ENCODE measurements around the gene LHFPL2. TPM values are rescaled to one million over a fixed set of nuclear protein-coding genes. Genes with fewer than 3 reads are reported as not detected.
"Not testable (repeated sequence)": the region's sequence is repeated elsewhere in the genome, so short reads cannot be mapped to it uniquely, and the experiment has no call there.

The LHFPL2 gene
- total RNA-seq, 1 donor from 2014 or later = 42.1 TPM

GRCh38 chr5:78472469-78473106, 176.0 kb downstream of the LHFPL2 start:
- TF ChIP-seq CTCF (IDR thresholded peaks at IDR 0.05; ENCODE audit: unreplicated experiment) = no peak
- no peak overlapping the region for H3K27ac Mint-ChIP-seq
- H3K4me3 Mint-ChIP-seq = no peak overlapping the region
- H3K4me1 Mint-ChIP-seq = peaks cover 12% of the 10 kb centered on the region
- no peaks in the 10 kb centered on the region for H3K9me3 Mint-ChIP-seq
- H3K27me3 Mint-ChIP-seq (ENCODE audit: low read depth) = no peaks in the 10 kb centered on the region
- no peaks in the 10 kb centered on the region for H3K36me3 Mint-ChIP-seq
- no peak for DNase-seq (ENCODE audit: low spot score in 2 of 2, unreplicated experiment in 2 of 2)

DNA sequence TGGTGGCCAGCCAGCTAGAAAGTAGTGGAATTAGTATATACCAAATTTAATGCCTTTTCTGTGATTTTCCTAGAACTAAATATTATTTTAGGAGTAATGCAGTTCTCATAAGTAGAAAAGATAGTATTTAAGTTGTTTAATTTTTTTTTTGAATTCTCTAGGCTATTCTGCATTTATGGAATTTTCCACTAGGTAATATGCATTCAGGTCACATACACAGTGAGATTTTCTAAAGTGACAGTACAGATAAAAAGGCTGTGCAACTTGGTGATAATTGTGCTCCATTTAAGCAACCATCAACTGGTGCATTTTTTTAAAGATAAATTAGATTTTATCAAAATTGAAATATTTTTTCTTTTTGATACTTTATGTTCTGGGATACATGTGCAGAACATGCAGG, 176.7 kb downstream of the LHFPL2 start:
- H3K27me3 Mint-ChIP-seq (ENCODE audit: low read depth) = no peaks in the 10 kb centered on the region
- no peaks in the 10 kb centered on the region for H3K36me3 Mint-ChIP-seq
- H3K9me3 Mint-ChIP-seq = no peaks in the 10 kb centered on the region
- no peak for DNase-seq (ENCODE audit: low spot score in 2 of 2, unreplicated experiment in 2 of 2)
- no peak overlapping the region for H3K4me3 Mint-ChIP-seq
- H3K27ac Mint-ChIP-seq = no peak overlapping the region
- no peak for TF ChIP-seq CTCF (IDR thresholded peaks at IDR 0.05; ENCODE audit: unreplicated experiment)
- H3K4me1 Mint-ChIP-seq = peaks cover 12% of the 10 kb centered on the region

GRCh38 chr5:78467752-78468357, 180.7 kb downstream of the LHFPL2 start:
- TF ChIP-seq CTCF (IDR thresholded peaks at IDR 0.05; ENCODE audit: unreplicated experiment) = peak; percentile 86
- Mint-ChIP-seq H3K36me3 (peaks cover 11% of the 10 kb centered on the region), H3K4me3 (no peak overlapping the region), H3K9me3 (no peaks in the 10 kb centered on the region), H3K27me3 (ENCODE audit: low read depth) (no peaks in the 10 kb centered on the region), H3K27ac (no peak overlapping the region), H3K4me1 (peaks cover 8% of the 10 kb centered on the region)
- no peak for DNase-seq (ENCODE audit: low spot score in 2 of 2, unreplicated experiment in 2 of 2)

GRCh38 chr5:78467140-78467539, 181.4 kb downstream of the LHFPL2 start:
- Mint-ChIP-seq H3K36me3 (peaks cover 11% of the 10 kb centered on the region), H3K27ac (no peak overlapping the region), H3K4me3 (no peak overlapping the region), H3K27me3 (ENCODE audit: low read depth) (no peaks in the 10 kb centered on the region), H3K4me1 (peaks cover 5% of the 10 kb centered on the region), H3K9me3 (no peaks in the 10 kb centered on the region)
- TF ChIP-seq CTCF (IDR thresholded peaks at IDR 0.05; ENCODE audit: unreplicated experiment) = no peak
- DNase-seq (ENCODE audit: low spot score in 2 of 2, unreplicated experiment in 2 of 2) = no peak

DNA sequence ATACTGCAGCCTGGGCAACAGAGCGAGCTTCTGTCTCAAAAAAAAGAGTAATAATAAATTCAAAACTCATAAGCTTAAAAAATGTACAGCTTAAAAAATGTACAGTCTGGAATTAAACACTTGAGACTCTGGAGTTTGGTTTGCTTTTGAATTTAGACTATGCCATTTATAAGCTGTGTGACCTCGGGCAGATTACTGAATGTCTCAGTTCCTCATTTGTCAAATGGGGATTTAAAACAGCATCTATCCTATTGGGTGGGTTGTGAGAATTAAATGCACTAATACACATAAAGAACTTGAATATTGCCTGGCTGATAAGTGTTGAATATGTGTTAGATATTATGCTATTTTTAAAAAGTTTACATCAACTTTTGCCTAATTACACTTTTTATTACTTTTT, 189.7 kb downstream of the LHFPL2 start:
- Mint-ChIP-seq H3K27me3 (ENCODE audit: low read depth) (no peaks in the 10 kb centered on the region), H3K4me3 (no peak overlapping the region), H3K36me3 (peaks cover 34% of the 10 kb centered on the region), H3K9me3 (peaks cover 4% of the 10 kb centered on the region), H3K4me1 (no peaks in the 10 kb centered on the region), H3K27ac (no peak overlapping the region)
- no peak for TF ChIP-seq CTCF (IDR thresholded peaks at IDR 0.05; ENCODE audit: unreplicated experiment)
- no peak for DNase-seq (ENCODE audit: low spot score in 2 of 2, unreplicated experiment in 2 of 2)

- not testable (repeated sequence) for H3K9me3 Mint-ChIP-seq; H3K27me3 Mint-ChIP-seq (ENCODE audit: low read depth); H3K27ac Mint-ChIP-seq; DNase-seq (ENCODE audit: low spot score in 2 of 2, unreplicated experiment in 2 of 2); H3K4me1 Mint-ChIP-seq
- peaks cover 28% of the 10 kb centered on the region for H3K36me3 Mint-ChIP-seq
- peak overlapping the region; percentile 53 for H3K4me3 Mint-ChIP-seq
These were observed 191.1 kb downstream of the LHFPL2 start for GRCh38 chr5:78457507-78457906.

All from mesothelial cell of epicardium (in vitro differentiated cells).